Neuronal stem cell (in vitro differentiated cells): ENCODE data around the gene ARV1.

Experiments used
- DNase-seq: peaks from one replicate; pipeline ENCODE4 v3.0.0-alpha.2; 2013; ENCODE audit warnings: low spot score
- H2AFZ ChIP-seq: one replicate; pipeline ENCODE4 v1.6.1; 2013; ENCODE audit warnings: mild to moderate bottlenecking, low read length, inconsistent platforms
- H2AK5ac ChIP-seq: 2 replicates; pipeline ENCODE4 v1.6.1; 2013; ENCODE audit warnings: low read depth, mild to moderate bottlenecking, inconsistent platforms, low read length, moderate library complexity, mixed read lengths
- H2BK120ac ChIP-seq: 2 replicates; pipeline ENCODE4 v1.6.1; 2013; ENCODE audit warnings: low read depth, mild to moderate bottlenecking, inconsistent platforms, low read length, moderate library complexity, mixed read lengths
- H2BK12ac ChIP-seq: one replicate; pipeline ENCODE4 v1.6.1; 2013; ENCODE audit warnings: low read length, inconsistent platforms
- H2BK15ac ChIP-seq: 2 replicates; pipeline ENCODE4 v1.6.1; 2013; ENCODE audit warnings: mild to moderate bottlenecking, low read length, inconsistent platforms, mixed read lengths
- H2BK5ac ChIP-seq: one replicate; pipeline ENCODE4 v1.6.1; 2013; ENCODE audit warnings: inconsistent platforms, mild to moderate bottlenecking, low read length, moderate library complexity
- H3K14ac ChIP-seq: one replicate; pipeline ENCODE4 v1.6.1; 2013; ENCODE audit warnings: low read length, inconsistent platforms
- H3K18ac ChIP-seq: 2 replicates; pipeline ENCODE4 v1.6.1; 2013; ENCODE audit warnings: low read length, inconsistent platforms
- H3K23ac ChIP-seq: 2 replicates; pipeline ENCODE4 v1.6.1; 2013; ENCODE audit warnings: low read depth, mild to moderate bottlenecking, mixed read lengths, low read length, inconsistent platforms; ENCODE audit not compliant: poor library complexity
- H3K27ac ChIP-seq: replicated peaks from 3 replicates; pipeline ENCODE4 v1.5.1; 2013; ENCODE audit warnings: low read length, inconsistent platforms
- H3K27me3 ChIP-seq, 3 experiments: 2 replicates each; pipeline ENCODE4 v1.6.1; 2013; ENCODE audit warnings: low read length in 3 of 3, mild to moderate bottlenecking in 2 of 3, inconsistent platforms in 1 of 3, low read depth in 1 of 3, mixed read lengths in 1 of 3, moderate library complexity in 1 of 3; ENCODE audit not compliant: control insufficient read depth in 3 of 3, insufficient read depth in 3 of 3
- H3K36me3 ChIP-seq, 2 donors: replicated peaks in 1 of 2; 2 replicates each; pipeline ENCODE4 v1.6.1; 2013; ENCODE audit warnings: low read length in 2 of 2; ENCODE audit not compliant: control insufficient read depth in 2 of 2, insufficient read depth in 2 of 2
- H3K4ac ChIP-seq: 2 replicates; pipeline ENCODE4 v1.6.1; 2013; ENCODE audit warnings: inconsistent platforms, mild to moderate bottlenecking, low read length, moderate library complexity
- H3K4me1 ChIP-seq, 2 donors: 1 replicate in 1 of 2; 2 replicates in 1 of 2; pipeline ENCODE4 v1.6.1; 2013; ENCODE audit warnings: low read length in 2 of 2, low read depth in 1 of 2; ENCODE audit not compliant: control insufficient read depth in 2 of 2, insufficient read depth in 1 of 2
- H3K4me2 ChIP-seq: one replicate; pipeline ENCODE4 v1.6.1; 2013; ENCODE audit warnings: mild to moderate bottlenecking, low read length, inconsistent platforms; ENCODE audit not compliant: insufficient read depth, poor library complexity, severe bottlenecking
- H3K4me3 ChIP-seq, 2 donors: 2 replicates each; pipeline ENCODE4 v1.5.1; 2013; ENCODE audit warnings: low read length in 2 of 2, mild to moderate bottlenecking in 2 of 2, inconsistent platforms in 1 of 2, moderate library complexity in 1 of 2
- H3K79me1 ChIP-seq: one replicate; pipeline ENCODE4 v1.6.1; 2013; ENCODE audit warnings: low read depth, mild to moderate bottlenecking, inconsistent platforms, low read length, moderate library complexity
- H3K9ac ChIP-seq: one replicate; pipeline ENCODE4 v1.6.1; 2013; ENCODE audit warnings: mild to moderate bottlenecking, low read depth, low read length, inconsistent platforms; ENCODE audit not compliant: poor library complexity
- H3K9me3 ChIP-seq, 2 donors: replicated peaks in 1 of 2; 2 replicates each; pipeline versions ENCODE3 to v1.6.1; 2013; ENCODE audit warnings: low read length in 2 of 2, mild to moderate bottlenecking in 2 of 2, inconsistent platforms in 1 of 2, low read depth in 1 of 2, mixed read lengths in 1 of 2, moderate library complexity in 1 of 2; ENCODE audit not compliant: control insufficient read depth in 2 of 2, insufficient read depth in 1 of 2
- H4K8ac ChIP-seq: one replicate; pipeline ENCODE4 v1.6.1; 2013; ENCODE audit warnings: low read depth, mild to moderate bottlenecking, inconsistent platforms, low read length, moderate library complexity
- H4K91ac ChIP-seq: one replicate; pipeline ENCODE4 v1.6.1; 2013; ENCODE audit warnings: low read length, low read depth, mild to moderate bottlenecking, inconsistent platforms; ENCODE audit not compliant: poor library complexity
- WGBS, 2 donors: extraction: QIAGEN DNeasy Blood & Tissue Kit; methylation state at CpG; one replicate each; pipeline ENCODE4 v1.1.7; 2013; ENCODE audit warnings: missing lambda C conversion rate in 2 of 2, mixed read lengths in 1 of 2; ENCODE audit not compliant: insufficient read length in 2 of 2, insufficient replicate concordance in 1 of 2; ENCODE audit errors: extremely low coverage in 2 of 2; 5-methylcytosine and 5-hydroxymethylcytosine counted together

ARV1 gene

DNA sequence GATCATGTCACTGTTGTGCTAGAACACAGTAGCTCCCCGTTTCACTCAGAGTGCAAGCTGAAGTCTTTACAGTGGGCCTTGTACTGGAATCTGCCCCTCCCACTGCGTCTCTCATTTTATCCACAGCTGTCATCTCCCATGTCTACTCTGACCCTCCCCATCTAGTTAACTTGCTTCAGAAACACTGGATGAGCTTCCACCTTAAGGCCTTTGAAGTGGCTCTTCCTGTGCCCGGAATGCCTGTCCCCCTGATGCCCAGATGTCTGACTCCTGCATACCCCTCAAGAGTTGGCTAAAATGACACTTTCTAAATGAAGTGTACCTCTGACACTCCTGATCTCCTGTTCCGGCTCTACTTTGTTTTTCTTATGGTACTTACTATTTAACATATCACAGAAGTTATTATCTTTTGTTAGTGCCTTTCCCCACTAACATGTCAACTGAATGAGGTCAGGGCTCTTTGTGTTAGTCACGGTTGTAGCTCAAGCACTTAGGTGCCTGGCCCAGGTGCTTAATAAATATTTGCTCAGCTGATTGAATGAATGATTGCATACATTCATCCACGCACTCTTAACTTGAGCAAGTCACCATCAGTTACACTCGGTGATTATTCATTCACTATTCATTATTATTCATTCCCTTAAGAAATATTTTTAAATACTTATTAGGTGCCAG is 13.3 kb downstream of the ARV1 start:
- Histone ChIP-seq H3K4me1 (no peaks in the 10 kb centered on the region), H3K14ac (no peak overlapping the region), H4K91ac (no peak overlapping the region), H3K4me2 (no peak overlapping the region), H2BK15ac (no peak overlapping the region), H3K4ac (no peak overlapping the region), H4K8ac (no peak overlapping the region), H3K27ac (no peak overlapping the region), H3K4me3 (no peak overlapping the region), H3K9me3 (no peaks in the 10 kb centered on the region), H2AK5ac (no peak overlapping the region), H3K9ac (no peak overlapping the region), H2BK120ac (no peak overlapping the region), H2BK12ac (no peak overlapping the region), H2AFZ (no peak overlapping the region), H3K23ac (no peak overlapping the region), H3K18ac (no peak overlapping the region), H3K27me3 (no peaks in the 10 kb centered on the region), H3K79me1 (no peaks in the 10 kb centered on the region), H2BK5ac (no peak overlapping the region), H3K36me3 (peaks cover 14 to 69% of the 10 kb centered on the region in 2 donors)
- DNase-seq = no peak
- WGBS, 2 donors = no CpG with 5 or more reads among the region's 7 CpGs

DNA sequence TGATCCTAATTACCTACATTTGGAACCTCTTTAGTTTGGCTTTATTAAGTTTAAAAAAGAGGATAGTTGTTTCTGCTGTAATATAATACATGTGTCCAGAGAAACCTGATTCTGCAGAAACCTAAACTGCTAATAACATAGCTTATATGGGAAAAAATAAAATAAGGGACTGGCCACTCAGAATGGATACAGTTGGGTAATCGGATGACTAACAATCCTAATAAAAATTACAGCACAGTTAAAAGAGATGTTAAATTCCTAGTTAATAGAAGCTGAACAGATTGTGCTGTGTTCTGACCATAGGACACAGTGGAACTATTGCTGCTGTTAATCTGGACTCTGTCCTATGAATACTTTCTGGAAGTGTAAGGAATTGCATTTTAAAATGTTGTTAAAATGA is 16.0 kb downstream of the ARV1 start:
- H4K8ac ChIP-seq = no peak overlapping the region
- H3K4me1 ChIP-seq = no peaks in the 10 kb centered on the region
- DNase-seq = no peak
- H4K91ac ChIP-seq = no peak overlapping the region
- H3K27me3 ChIP-seq = no peaks in the 10 kb centered on the region
- no peak overlapping the region for H3K4me3 ChIP-seq
- no peak overlapping the region for H2BK15ac ChIP-seq
- H3K27ac ChIP-seq = no peak overlapping the region
- no peak overlapping the region for H3K18ac ChIP-seq
- WGBS, 2 donors = no CpG with 5 or more reads among the region's 1 CpG
- no peak overlapping the region for H3K9ac ChIP-seq
- H3K4ac ChIP-seq = no peak overlapping the region
- peaks cover 33 to 88% of the 10 kb centered on the region in 2 donors for H3K36me3 ChIP-seq
- H2AFZ ChIP-seq = no peak overlapping the region
- H2BK120ac ChIP-seq = no peak overlapping the region
- H3K9me3 ChIP-seq = no peaks in the 10 kb centered on the region
- no peak overlapping the region for H3K14ac ChIP-seq
- no peaks in the 10 kb centered on the region for H3K79me1 ChIP-seq
- no peak overlapping the region for H2BK12ac ChIP-seq
- no peak overlapping the region for H2AK5ac ChIP-seq
- H3K4me2 ChIP-seq = no peak overlapping the region
- H3K23ac ChIP-seq = no peak overlapping the region
- H2BK5ac ChIP-seq = no peak overlapping the region

DNA sequence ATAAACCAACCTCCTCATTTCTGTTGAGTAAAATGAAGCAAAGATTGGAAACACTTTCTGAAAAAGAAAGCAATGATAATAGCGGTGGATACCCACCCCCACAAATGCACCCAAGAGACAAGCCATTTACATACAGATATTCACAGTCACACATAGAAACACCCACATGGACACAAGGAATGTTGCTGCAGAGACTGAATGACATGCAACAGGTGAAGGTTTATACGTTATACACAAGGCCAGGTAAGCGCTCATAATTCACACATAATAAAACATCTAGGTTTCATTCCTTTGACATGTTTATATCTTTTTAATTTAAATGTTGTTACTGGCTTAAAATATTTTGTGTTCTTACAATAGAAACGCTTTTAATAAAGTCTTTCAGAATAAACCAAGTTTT is 21.3 kb downstream of the ARV1 start:
- Histone ChIP-seq H2AK5ac (no peak overlapping the region), H2AFZ (no peak overlapping the region), H2BK120ac (no peak overlapping the region), H4K8ac (no peak overlapping the region), H3K36me3 (peaks cover 38 to 72% of the 10 kb centered on the region in 2 donors), H3K18ac (no peak overlapping the region), H3K4me2 (no peak overlapping the region), H3K9me3 (peaks cover 6 to 16% of the 10 kb centered on the region in 2 donors), H3K4ac (no peak overlapping the region), H2BK15ac (no peak overlapping the region), H3K27ac (no peak overlapping the region), H3K14ac (no peak overlapping the region), H3K23ac (no peak overlapping the region), H3K9ac (no peak overlapping the region), H3K79me1 (no peaks in the 10 kb centered on the region), H4K91ac (no peak overlapping the region), H3K27me3 (no peaks in the 10 kb centered on the region), H3K4me3 (no peak overlapping the region), H2BK5ac (no peak overlapping the region), H3K4me1 (no peaks in the 10 kb centered on the region), H2BK12ac (no peak overlapping the region)
- WGBS, 2 donors = no CpG with 5 or more reads among the region's 4 CpGs
- DNase-seq = no peak

DNA sequence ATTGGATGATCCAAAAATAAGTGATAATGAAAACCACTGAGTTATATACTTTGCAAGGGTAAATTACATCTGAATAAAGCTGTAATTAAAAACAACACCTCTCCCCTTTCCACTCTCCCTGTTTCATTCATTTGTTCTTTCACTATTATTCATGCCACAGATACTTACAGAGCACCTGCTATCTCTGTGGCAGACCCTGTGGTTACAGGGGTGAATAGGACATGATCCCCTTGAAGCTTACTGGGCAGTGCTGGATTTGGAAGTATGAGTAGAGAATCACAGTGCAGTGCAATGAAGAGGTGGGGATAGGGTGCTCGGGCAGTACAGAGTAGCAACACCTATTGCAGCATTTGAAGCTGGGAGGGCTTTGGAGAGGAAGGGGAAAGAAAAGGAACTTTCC is 21.7 kb downstream of the ARV1 start:
- Histone ChIP-seq H4K91ac (no peak overlapping the region), H3K18ac (no peak overlapping the region), H2BK5ac (no peak overlapping the region), H3K79me1 (no peaks in the 10 kb centered on the region), H3K9ac (no peak overlapping the region), H2BK15ac (no peak overlapping the region), H3K27me3 (no peaks in the 10 kb centered on the region), H3K4me1 (no peaks in the 10 kb centered on the region), H3K27ac (no peak overlapping the region), H2BK12ac (no peak overlapping the region), H3K4me3 (no peak overlapping the region), H3K14ac (no peak overlapping the region), H4K8ac (no peak overlapping the region), H3K36me3 (peaks cover 38 to 68% of the 10 kb centered on the region in 2 donors), H3K23ac (no peak overlapping the region), H3K4ac (no peak overlapping the region), H3K9me3 (peaks cover 6 to 16% of the 10 kb centered on the region in 2 donors), H2BK120ac (no peak overlapping the region), H2AFZ (no peak overlapping the region), H2AK5ac (no peak overlapping the region), H3K4me2 (no peak overlapping the region)
- DNase-seq = no peak
- no CpG with 5 or more reads among the region's 1 CpG for WGBS, 2 donors
